ENCODE data around the gene C5orf22.
"Not testable (repeated sequence)": the region's sequence is repeated elsewhere in the genome, so short reads cannot be mapped to it uniquely, and the experiment has no call there.

Gene C5orf22

DNA sequence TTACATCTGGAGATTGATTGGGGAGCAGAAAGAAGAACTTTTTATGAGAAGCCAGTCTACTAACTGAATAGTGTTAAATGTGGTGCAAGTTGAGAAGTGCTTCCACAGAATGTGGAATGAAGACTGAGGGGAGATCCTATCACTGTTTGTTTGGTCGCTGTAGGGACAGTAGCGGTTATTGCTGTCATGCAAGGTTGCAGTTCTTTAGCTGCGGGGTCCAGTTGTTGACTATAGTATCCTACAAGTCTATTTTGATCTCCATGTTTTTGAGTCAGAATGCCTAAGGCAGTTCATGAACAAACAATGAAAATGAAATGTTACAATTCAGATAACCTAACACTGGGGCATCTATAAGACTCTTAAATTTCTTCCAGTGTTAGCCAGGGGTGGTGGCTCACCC, 61.6 kb downstream of the C5orf22 start:
- Mint-ChIP-seq H3K4me3 (no peak overlapping the region), H3K36me3 (ENCODE audit: insufficient read depth) (no peaks in the 10 kb centered on the region), H3K4me1 (ENCODE audit: low read depth in 2 of 2) (no peaks in the 10 kb centered on the region), H3K27ac (no peak overlapping the region), H3K27me3 (peaks cover 10 to 24% of the 10 kb centered on the region in 2 donors), H3K9me3 (peaks cover 0 to 1% of the 10 kb centered on the region in 2 donors)
- ATAC-seq (replicated peaks) (no peak), DNase-seq (no peak)

DNA sequence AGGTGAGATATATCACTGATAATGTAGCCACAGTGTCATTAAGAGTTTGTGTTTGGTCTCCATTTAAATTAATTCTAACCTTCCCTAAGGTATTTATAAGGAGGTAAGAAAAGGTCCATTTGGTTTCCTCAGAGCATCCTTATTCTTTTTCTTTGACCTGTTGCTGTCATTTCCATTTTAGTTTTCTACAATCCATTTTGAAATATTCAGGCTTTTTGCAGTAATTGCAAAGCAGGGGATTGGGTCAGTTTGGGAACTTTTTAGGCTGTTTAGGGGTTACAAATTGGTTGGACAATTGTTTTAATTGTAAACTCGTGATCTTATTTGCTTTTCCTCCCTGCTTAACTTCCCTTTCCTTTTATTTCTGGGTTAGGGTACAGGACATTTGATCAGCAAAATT, 64.3 kb downstream of the C5orf22 start:
- H3K9me3 Mint-ChIP-seq, result peaks cover 0 to 1% of the 10 kb centered on the region in 2 donors
- H3K27ac Mint-ChIP-seq, result no peak overlapping the region
- no peaks in the 10 kb centered on the region for H3K36me3 Mint-ChIP-seq (ENCODE audit: insufficient read depth)
- DNase-seq, result no peak
- H3K4me1 Mint-ChIP-seq (ENCODE audit: low read depth in 2 of 2), result no peaks in the 10 kb centered on the region
- peaks cover 10 to 23% of the 10 kb centered on the region in 2 donors for H3K27me3 Mint-ChIP-seq
- ATAC-seq (replicated peaks), result no peak
- no peak overlapping the region for H3K4me3 Mint-ChIP-seq

DNA sequence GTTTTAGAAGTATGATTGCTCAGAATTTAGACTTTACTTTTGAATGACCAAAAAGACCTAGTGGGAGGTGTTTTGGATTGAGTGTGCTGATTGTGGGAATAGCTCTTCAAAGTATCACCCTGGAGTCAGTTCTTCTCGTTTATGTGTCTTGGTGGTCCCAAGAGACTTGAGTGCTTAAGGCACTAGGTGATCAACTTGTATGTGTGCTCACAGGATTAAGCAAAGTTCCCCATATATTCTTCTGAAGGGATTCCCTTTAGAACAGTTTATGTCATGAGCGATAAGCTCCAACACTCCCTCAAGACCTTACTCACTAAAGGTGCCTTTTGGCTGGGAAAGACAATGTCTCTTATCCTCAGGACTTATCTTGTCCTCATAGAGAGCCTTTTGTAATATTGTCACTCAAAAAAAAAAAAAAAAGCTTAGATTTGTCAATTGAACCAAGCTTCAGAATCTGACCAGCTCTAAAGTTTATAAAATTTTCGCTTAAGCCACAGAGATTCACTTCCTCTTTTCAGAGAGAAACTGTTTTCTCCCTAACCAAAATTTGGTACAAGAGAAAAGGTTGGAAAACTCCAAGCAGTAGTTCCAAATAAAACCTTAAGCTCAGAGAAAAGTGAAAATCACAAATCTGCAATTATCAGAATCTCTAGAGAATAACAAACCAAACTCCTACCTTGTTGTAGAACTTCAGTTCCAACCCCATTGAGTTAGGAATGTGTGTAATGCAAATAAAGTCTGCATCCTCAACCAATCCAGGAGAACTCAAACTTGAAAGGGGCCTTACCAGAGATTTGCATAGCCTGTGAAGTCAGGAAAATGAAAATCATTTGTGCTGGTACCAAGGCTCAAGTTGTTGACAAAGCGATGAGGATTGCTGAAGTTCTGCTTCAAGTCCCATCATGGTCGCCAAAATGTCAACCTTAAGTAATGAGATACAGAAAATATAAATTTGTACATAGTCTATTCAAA, 66.8 kb downstream of the C5orf22 start:
- H3K4me3 Mint-ChIP-seq, result no peak overlapping the region
- no peaks in the 10 kb centered on the region for H3K9me3 Mint-ChIP-seq
- DNase-seq, result no peak
- H3K36me3 Mint-ChIP-seq (ENCODE audit: insufficient read depth), result no peaks in the 10 kb centered on the region
- no peak for ATAC-seq (replicated peaks)
- peaks cover 22 to 24% of the 10 kb centered on the region in 2 donors for H3K27me3 Mint-ChIP-seq
- H3K4me1 Mint-ChIP-seq (ENCODE audit: low read depth in 2 of 2), result no peaks in the 10 kb centered on the region
- no peak overlapping the region for H3K27ac Mint-ChIP-seq

DNA sequence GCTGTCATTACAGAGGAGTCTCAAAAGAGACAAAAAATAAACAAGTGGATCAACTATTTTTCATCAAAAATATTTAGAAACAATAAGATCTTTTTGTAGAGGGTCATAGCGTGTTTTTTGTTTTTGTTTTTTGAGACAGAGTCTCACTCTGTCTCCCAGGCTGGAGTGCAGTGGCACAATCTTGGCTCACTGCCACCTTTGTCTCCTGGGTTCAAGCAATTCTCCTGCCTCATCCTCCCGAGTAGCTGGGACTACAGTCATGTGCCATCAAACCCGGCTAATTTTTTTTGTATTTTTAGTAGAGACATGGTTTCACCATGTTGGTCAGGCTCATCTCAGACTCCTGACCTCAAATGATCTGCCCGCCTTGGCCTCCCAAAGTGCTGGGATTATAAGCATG, 70.2 kb downstream of the C5orf22 start:
- DNase-seq; H3K4me1 Mint-ChIP-seq (ENCODE audit: low read depth in 2 of 2): not testable (repeated sequence)

DNA sequence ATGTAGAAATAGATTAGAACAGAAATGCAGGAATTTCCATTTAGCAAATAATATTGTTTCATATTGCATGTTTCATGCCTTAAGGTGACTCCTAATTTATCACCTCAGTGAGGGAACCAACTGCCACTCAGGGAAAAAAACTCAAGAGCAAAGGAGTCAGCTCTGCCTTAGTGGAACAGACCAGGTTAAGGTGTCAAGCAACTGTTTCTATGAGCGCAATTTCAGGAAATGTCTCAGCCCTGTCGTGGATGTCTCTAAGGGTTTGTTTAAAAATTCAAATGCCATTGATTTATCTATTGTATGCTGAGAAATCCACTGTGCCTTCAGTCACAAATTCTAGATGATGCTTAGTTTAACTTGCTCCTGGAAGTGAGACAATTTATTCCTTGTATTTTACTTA, 72.1 kb downstream of the C5orf22 start:
- DNase-seq (no peak), ATAC-seq (replicated peaks) (no peak)
- H3K4me3 Mint-ChIP-seq, result no peak overlapping the region
- H3K27ac Mint-ChIP-seq, result no peak overlapping the region
- no peaks in the 10 kb centered on the region for H3K9me3 Mint-ChIP-seq
- H3K27me3 Mint-ChIP-seq, result peaks cover 13 to 14% of the 10 kb centered on the region in 2 donors
- H3K4me1 Mint-ChIP-seq (ENCODE audit: low read depth in 2 of 2), result no peaks in the 10 kb centered on the region
- H3K36me3 Mint-ChIP-seq (ENCODE audit: insufficient read depth), result no peaks in the 10 kb centered on the region

More for the DNA sequence above, 70.2 kb downstream of the C5orf22 start:
- H3K27me3 Mint-ChIP-seq, result peaks cover 20% of the 10 kb centered on the region in 2 donors
- not testable (repeated sequence) for H3K36me3 Mint-ChIP-seq (ENCODE audit: insufficient read depth); ATAC-seq (replicated peaks); H3K4me3 Mint-ChIP-seq; H3K9me3 Mint-ChIP-seq; H3K27ac Mint-ChIP-seq

DNA sequence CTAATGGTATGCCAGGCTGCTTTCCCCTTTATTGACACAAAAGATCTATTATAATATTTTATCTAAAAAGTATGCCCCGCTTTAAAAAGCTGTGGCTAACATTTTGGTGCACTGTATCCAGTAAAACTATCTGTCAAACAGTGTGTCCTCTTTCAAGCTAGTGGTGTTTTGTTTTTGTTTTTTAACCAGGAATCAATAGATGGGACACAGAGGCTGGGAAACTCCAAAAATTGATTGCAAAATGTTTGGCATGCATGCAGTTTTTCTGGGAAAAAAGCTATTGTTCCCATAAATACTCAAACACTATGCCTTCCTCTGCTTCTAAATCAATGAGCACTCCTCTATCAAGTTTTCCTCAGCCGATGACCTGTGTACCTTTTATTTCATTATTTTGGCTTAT, 72.5 kb downstream of the C5orf22 start:
- Mint-ChIP-seq H3K27me3 (peaks cover 13 to 14% of the 10 kb centered on the region in 2 donors), H3K36me3 (ENCODE audit: insufficient read depth) (no peaks in the 10 kb centered on the region), H3K27ac (no peak overlapping the region), H3K4me1 (ENCODE audit: low read depth in 2 of 2) (no peaks in the 10 kb centered on the region), H3K9me3 (no peaks in the 10 kb centered on the region), H3K4me3 (no peak overlapping the region)
- DNase-seq (no peak), ATAC-seq (replicated peaks) (no peak)

Data from effector memory CD8-positive, alpha-beta T cell (primary cell).